NCI-H2029 treated with DMSO at 0.1 percent for 48 hours (cell line): ENCODE results near the gene TNNC1.

Source experiments
- DNase-seq: peaks from one replicate; lab custom pipeline; 2025; lab: John Stamatoyannopoulos, UW

Gene TNNC1

DNA sequence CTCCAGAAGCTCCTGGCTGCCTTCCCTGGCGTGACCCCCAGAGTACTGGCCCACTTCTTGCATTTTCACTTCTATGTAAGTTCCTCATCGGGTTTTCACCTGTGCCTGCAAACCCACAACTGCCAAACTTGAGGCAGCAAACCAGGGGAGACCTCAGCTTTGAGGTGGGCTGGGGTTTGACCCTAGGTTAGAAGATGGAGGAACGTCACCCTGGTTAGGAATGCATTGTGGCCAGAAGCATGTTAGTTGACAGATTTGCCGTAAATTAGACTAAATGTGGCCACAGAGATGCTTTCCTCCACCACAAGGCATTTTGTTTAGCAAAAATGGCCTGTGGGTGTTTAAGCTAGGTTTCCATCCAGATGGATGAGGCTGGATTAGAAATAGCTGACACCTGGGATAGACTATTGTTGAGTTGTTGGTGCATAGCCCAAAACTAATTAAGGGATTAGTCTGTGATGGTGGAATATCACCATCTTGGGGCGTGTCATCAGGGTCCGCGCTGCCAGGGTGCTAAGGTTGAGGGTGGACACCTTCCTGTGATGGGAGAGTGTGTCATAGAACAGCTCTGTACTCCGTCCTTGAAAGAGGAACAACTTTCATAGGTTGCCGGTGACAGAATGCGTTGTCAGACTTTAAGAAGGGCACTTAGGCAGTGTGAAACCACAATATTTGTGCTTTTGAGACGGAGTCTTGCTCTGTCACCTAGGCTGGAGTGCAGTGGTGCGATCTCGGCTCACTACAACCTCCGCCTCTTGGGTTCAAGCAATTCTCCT is 5.1 kb upstream of the TNNC1 start:
- DNase-seq: no peak

DNA sequence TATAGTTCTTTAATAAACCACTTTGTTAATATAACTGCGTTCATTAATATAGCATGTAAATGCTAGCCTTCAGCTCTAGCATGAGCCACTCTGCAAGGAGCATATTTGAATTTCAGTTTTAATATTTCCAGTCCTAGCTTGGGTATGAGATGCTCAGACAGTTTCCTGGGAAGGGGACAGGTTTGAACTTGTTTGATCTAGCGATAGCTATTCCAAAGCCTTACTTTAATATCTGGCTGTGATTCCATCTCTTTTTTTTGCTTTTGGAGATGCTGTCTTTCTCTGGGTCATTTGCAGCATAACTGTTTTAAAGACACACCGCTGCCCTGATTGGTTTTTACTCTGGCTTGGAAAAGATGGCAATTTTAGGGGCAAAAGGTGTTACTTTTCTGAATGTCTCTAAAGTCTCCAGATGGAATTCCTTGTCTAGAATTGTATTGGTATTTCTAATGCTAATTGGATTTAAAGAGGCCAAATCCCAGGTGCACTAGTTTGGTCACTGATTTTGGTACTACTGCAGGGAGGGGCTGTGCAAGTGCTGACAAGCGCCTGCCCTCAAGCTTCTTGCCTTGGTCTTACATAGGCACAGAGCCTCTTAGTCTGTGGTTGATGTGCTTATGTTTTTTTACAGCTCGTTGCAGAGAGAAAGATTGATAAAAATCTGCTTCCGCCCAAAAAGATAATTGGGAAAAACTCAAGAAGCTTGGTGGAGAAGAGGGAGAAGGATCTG is 4.4 kb upstream of the TNNC1 start:
- DNase-seq: no peak

DNA sequence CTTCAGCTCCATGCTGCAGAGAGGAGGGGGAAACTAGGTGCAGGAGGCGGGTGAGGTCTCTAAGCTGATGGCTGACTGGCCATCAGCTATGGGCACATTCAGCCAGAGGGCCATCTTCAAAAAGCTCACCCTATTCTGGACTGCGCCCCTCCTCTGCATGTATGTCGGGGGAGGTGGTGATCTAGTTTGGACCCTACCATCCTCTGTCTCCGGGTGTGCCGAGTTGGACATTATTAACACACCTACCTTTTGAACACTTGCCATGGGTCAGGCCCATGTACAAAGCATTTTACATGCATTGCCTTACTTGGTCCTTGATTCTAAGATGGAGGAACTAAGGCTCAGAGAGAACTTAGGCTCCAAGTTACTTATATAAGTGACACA is 3.0 kb upstream of the TNNC1 start:
- no peak for DNase-seq

DNA sequence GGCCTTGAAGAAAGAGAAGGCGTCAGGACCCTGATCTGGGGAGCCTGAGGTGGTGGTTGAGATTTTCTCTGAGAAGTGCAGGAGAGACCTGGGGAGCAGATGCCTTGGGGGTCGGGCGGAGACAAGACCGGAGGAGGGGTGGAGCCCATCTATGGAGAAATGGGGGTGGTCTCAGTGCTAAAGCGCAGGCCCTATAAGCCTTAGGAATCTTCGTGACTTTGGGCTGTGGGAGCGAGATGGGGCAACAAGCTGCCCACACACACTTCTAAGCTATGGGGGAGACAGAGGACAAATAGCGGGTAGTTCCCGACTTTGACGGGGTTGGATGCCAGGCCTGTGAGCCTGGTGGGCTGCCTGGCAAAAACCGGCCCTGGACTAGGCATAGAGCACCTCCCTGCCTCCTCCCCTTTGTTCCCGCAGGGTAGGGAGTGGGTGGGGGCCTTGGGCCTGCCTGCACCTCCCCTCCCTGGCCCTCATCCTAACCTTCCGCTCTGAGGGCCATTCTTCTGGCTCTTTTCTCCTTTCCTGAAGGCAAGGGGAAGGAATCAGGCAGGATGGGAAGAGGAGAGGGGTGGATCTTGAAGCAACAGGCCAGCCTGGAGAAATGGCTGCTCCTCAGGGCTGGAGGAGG is 2.4 kb upstream of the TNNC1 start:
- DNase-seq: no peak

DNA sequence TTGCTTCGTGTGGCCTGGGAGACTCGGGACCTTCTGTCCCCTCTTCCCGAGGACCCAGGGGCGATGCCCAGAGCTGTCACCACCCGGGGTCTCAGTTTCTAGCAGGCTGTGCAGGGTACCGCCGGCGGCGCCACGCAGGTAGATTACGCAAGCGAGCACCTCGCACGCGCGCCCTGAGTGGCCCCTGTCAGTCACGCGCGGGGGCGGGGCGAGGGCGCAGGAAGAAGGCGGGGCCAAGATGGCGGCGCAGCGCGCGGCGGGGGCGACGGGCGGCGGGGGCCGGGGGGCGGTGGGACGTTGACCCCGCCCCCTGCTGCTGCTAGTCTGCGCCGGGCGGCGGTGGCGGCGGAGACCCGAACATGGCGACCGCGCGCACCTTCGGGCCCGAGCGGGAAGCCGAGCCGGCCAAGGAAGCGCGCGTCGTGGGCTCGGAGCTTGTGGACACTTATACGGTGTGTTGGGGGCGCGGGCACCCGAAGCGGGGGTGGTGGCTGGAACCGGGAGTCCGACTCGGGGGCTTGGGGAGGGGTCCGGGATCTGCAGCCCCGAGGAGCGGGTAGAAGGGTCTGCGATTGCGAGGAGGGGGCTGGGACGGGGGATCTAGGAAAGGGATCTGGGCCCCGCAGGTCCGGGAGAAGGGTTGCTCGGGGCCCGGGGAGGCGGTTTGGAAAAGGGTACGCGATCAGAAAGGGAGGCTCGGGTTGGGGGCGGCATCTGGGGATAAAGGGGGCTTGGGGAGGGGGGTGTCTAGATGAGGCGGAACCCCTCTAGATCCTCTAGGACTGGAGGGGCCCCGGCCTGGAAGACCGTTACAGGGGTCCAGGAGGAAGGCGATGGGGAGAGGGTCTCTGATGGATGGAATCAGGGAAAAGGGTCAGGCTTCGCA is 1.7 kb upstream of the TNNC1 start, which contains the start of gene NISCH:
Gene NISCH (plus strand): TSS at position 322 of the 886 bp plus-strand sequence. CDS start 38 bp downstream, at position 360.
- DNase-seq: no peak

DNA sequence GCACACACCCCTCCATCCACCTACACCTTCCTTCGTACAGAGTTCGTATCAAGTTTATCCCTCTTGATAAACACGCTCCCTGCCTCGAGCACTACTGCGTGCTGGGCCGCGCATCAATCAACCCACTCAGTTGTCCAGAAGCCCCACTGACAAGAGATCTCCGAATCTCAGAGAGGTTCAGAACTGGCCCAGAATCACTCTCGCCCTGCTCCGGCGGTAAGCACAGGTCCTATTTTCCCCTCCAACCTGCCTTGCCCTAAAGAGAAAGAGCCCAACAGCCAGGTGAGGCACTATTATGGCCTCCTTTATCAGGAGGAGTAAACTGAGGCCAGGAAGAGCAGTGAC is 1.1 kb upstream of the TNNC1 start:
- DNase-seq: no peak

DNA sequence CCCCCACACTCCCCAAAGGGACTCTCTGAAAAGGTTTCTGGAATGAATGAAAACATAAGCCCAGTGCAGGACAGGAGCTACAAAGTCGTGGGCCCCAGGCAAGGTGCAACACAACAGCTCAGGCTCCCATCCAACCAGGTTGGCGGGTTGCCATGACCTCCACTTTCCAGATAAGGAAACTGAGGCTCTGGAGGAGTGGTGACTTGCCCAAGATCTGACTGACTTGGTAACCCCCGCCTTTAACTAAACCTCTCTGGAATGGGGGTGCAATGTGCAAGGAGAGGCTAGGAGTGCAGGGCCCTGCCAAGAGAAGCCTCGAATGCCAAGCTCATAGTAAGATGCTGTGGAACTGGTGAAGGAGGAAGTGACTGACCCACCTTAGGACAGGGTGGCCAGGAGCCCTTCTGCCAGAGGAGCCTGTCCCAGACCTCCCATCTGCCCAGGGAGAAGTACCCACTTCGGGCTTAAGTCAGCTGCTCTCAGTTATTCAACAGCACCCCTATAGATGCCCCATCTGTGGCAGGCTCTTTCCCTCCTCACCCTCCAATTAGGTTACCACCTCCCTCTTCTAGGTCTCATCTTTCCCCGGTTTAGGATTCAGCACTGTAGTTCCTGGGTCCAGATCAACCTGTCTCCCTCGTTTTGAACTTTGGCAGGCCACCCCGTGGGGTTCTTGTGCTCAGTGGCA is 553 bp upstream of the TNNC1 start:
- no peak for DNase-seq

DNA sequence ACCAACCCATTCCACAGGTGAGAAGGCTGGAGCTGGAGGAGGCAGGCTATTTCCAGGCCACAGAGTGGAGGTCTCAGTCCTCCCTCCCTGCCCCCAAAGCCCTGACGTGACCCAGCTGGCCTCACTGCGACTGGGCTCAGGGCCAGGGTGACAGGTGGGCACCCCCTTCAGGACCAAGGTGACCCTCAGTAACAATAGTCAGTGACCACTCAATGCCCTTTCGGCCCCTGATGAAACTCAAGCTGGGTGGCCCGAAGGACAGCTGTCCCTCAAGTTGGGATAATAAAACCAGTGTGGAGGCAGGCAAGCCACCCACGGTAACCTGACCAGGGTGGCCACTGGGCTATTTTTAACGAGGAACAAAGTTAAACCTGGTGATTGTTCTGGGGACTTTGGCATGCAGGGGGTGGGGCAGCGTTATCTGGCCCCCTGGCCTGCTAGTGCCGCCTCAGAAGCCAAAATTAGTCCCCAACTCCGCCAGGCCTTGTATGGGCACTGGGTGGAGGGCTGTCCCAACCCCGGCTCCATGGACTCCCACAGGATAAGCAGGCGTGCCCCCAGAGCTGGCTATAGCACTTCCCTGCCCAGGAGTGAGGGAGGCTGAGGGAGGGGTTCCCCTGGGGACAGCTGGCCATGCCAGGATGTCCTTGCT is 1.1 kb downstream of the TNNC1 start:
- DNase-seq: no peak

DNA sequence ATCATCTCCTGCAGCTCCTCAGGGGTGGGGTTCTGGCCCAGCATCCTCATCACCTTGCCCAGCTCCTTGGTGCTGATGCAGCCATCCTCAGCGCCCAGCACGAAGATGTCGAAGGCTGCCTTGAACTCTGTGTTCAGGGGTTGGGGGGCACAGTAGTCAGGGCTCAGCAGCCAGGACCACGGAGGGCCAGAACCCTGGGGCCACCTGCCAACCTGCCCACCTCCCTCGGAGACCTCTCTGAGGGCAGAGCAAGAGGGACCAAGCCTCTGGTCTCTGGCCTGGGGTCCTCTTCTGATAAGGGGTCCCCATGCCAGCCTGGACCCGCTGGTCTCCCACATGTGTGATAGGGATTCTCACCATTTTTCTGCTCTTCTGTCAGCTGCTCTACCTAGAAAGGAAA is 1.7 kb downstream of the TNNC1 start:
- DNase-seq: no peak

DNA sequence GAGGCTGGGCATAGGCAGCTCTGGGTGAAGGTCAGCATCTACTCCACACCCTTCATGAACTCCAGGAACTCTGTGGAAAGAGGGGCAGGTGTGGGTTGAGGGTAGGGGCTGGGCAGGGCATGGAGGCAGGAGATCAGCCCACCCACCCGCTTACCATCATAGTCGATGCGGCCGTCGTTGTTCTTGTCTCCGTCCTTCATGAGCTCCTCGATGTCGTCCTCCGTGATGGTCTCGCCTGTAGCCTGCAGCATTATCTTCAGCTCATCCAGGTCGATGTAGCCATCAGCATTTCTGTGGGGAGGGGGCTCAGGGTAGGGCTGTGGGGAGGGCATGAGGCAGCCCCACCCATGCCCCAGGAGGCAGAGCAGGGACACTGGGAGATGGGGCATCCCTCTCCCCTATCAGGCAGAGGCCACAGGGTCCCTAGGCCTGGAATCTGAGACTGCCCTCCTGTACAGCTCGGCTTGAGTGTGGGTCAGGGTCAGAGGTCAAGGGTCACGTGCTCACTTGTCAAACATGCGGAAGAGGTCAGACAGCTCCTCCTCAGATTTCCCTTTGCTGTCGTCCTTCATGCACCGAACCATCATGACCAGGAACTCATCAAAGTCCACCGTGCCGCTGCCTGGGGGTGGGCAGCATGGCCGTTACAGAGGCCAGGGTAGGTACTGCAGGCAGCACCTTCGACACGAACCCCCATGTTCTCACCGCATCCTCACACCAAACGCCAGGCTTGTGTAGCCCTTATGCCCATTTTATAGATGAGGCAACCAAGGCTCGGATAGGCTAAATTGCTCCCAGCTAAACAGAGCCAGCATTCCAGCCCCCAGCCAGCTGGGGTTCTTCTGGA is 2.4 kb downstream of the TNNC1 start:
- DNase-seq: no peak

DNA sequence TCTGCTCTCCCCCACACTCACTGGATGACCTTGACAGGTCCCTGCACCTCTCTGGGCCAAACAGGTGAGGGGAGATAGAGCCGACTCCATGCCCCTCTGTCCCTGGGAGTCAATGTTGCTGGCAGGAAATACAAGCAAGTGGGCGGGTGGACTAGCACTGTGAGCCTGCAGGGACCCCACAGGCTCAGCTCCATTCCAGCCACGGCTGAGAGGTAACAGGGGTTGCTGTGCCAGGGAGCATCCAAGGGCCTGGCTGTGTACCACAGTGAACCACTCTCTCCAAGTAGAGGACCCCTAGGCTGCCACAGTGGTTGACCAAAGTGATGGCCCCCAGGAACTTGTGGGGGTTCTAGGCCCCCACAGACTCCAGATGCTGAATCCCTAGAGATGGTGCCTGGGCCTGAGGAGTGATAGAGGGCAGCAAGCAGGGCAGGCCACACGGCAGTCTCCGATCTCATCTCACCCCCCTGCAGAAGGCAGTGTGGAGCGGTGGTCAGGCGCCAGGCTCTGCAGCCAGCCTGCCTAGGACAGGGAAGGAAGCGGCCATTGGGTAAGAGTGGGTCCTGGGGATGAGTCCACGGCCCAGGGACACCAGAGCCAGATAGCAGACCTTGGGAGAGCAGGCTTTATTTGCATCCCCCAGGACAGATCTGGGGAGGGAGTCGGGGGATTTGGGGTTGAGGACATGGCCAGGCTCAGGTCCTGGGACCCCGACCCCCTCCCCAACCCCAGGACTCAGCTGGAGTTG is 3.2 kb downstream of the TNNC1 start:
- no peak for DNase-seq

DNA sequence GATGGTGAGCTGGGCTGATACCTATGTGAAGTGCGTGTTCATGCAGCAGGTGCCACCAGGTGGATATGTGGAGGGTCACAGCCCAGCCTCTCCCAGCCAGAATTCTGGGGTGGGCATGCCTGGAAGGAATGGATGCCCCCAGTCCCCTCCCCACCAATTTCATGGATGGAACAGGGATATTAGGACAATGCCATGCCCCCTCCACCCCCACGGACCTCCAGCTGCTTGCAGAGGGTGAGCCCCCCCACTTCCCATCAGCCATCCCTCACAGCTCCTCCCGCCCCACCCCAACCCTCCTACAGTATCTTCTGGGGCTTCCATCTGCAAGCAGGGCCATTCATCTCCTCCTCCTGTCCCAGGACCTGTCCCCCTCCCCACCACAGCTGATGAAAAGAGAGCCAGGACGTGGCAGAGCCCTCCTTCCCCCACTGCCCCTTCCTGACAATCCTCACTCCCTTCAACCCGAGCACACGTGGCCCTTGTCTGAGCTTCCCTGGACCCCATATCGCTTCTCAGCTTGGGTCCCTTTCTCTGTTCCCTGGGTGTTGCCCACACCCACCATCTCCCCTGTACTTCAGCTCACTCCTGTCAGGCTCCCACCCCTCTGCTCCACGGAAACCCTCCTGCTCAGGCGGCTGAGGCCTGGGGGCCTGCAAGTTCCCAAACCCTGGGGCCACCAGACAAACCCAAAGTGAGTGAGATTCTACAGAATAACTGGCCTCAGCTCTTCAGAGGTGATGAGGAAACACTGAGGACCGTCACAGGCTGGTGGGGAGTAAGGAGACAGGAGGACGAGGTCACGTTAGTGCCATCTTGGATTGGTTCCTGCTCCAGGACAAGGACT is 6.1 kb downstream of the TNNC1 start:
- DNase-seq: no peak

DNA sequence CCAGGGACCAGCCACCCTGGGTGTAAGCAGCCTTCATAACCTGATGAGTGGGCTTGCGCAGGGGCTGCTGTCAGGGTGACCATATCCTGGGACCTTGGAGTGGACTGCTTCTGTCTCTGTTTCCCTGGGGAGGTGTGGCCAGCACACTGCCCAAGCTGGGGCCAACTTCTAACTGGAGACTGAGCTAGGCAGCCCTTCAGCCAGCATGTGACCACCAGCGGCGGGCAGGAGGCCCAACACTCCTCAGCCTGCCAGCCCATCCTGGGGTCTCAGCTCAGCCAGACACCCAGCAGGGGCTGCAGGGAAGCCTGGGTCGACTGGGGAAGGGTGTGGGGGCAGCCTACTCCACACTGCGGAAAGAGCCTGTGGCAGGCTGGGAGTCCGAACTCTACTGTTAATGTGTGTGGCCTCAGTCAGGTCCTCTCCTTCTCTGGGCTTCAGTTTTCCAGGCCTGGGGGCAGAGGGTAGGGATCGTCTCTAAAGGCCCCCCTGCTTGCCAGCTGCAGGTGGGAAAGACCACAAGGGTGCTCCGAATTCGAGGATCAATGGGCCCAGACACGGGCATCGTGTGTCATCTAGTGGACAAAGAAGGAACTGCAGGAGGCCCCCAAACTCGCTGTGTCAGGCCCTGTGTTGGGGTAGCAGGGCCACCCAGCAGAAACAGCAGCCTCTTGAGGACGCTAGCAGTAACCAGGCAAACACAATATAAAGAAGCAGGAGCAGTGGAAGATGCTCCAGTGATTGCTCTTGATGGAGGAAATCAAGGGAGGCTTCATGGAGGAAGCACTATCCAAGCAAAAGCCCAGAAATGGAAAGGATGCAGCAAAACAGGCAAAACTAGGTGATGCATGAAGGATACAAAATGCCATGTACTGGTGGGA is 7.0 kb downstream of the TNNC1 start:
- no peak for DNase-seq

DNA sequence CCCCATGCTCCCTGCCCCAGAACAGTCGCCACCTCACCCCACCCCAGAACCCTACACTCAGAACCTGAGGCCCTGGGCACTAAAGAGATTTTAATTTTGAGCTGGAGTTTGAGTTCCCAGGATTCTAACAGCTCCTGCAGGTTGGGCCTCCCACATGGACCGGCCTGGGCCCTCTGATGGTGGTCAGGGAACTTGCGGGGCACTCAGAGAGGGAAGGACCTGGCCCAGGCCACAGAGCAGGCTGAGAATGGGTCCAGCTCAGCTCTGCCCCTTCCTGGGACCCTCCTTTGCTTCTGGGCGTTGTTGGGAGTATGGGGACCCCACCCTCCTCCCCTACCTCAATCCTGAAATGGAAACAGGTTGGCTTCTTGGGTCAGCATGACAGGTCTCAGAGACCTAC is 7.8 kb downstream of the TNNC1 start:
- no peak for DNase-seq

DNA sequence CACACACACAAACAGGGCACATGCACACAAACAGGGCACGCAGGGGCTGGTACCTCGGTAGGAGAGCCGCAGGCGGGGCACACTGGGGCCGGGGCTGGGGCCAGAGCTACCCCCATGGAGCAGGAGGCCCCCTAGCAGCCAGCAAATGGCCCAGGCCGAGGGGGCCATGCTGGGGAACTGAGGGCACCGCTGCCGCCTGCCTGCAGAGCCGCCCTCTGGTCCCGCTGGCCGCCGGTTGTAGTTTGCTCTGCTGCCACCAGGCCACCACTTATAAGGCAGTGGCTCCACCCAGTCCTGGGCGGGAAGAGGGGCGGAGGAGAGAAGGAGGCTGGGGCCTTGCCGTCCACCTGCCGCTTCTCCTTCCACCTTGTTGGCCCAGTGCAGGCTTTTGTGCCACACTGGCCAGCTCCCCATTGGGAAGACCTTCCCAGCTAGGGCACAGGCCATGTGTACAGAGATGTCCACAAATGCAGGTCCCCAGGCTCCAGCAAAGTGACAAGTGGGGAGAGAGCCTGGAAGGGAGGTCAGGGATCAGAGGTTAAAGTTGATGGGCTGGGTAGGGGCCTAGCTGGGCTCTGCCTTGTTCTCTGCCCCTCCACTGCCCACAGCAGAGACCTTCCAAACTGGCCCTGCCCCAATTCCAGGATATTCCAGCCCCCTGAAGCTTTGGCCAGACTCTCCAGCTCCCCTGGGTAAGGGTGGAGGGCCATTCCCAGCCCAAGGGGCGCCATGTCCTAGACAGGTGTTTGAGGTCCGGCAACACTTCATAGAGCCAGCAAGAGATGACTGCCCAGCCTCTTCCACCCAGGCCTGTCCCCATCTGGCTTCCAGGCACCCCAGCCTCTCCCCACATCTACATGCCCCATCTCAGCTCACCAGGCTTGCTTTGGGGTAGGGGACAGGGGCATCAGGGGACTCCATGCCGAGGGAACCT is 8.7 kb downstream of the TNNC1 start, which contains the start of gene SEMA3G:
Gene SEMA3G (minus strand): TSS at position 244 of the 934 bp plus-strand sequence. CDS start 76 bp downstream, at position 168.
- no peak for DNase-seq
